K562 (cell line): ENCODE results near the gene COL9A3. TPM values are rescaled to one million over a fixed set of nuclear protein-coding genes. Genes with fewer than 3 reads are reported as not detected.

Source experiments
- ATAC-seq: fragments of 200-7000 bp; cut with Tn5 transposase; 3 replicates; pipeline ENCODE4 v1.9.1; 2020; ENCODE audit warnings: moderate library complexity
- BruUV-seq: library from RNA; stranded (reverse); fragments of 400-500 nt; replicated peaks from 2 replicates; lab custom pipeline; 2021; lab: Mats Ljungman, UMichigan
- CTCF ChIA-PET: fragments of 300-600 bp; formaldehyde crosslinking; extraction: SDS; loops from one replicate; lab custom pipeline; 2021; ENCODE audit warnings: low intra/inter-chr PET ratio; lab: Yijun Ruan, JAX
- POLR2A ChIA-PET: fragments of 300-600, 350-650 bp; sonication (Branson Sonifier 250); formaldehyde crosslinking; extraction: SDS; loops from one replicate; lab custom pipeline; 2021; ENCODE audit warnings: antibody characterized with exemption, inconsistent platforms; lab: Yijun Ruan, JAX
- DNase-seq, 4 experiments: peaks; one replicate each; pipeline versions ENCODE4 v3.0.0 to v3.0.0-alpha.2; 2011 to 2018; ENCODE audit warnings: low spot score in 3 of 4, mixed read lengths in 3 of 4; ENCODE audit errors: extremely low read depth in 1 of 4
- FAIRE-seq: peaks from 2 replicates; lab custom pipeline; 2011; peaks lifted over from hg19 to GRCh38; lab: Jason Lieb, UNC
- H2AFZ ChIP-seq: 2 replicates; pipeline ENCODE4 v1.6.0; 2011; ENCODE audit warnings: low read depth, low read length, control low read depth, inconsistent platforms
- H3K27ac ChIP-seq: fragments of 200-600 bp; 3 replicates; pipeline ENCODE4 v1.8.0; 2011; ENCODE audit warnings: low read depth, mild to moderate bottlenecking, control low read depth, inconsistent platforms, low read length, moderate library complexity, mixed read lengths; ENCODE audit errors: extremely low read depth
- H3K27me3 ChIP-seq, 2 experiments: fragments of 300-600 bp in 1 of 2; 2 replicates in 1 of 2; 3 replicates in 1 of 2; pipeline versions ENCODE4 v1.6.0 to v1.8.0; 2011; ENCODE audit warnings: inconsistent platforms in 2 of 2, low read length in 2 of 2, mild to moderate bottlenecking in 1 of 2, mixed read lengths in 1 of 2, moderate library complexity in 1 of 2; ENCODE audit not compliant: control insufficient read depth in 2 of 2, insufficient read depth in 2 of 2
- H3K36me3 ChIP-seq: fragments of 300-600 bp; 3 replicates; pipeline ENCODE4 v1.8.0; 2011; ENCODE audit warnings: mild to moderate bottlenecking, low read length, inconsistent platforms; ENCODE audit not compliant: control insufficient read depth, insufficient read depth
- H3K4me1 ChIP-seq, 2 experiments: fragments of 200-600 bp in 1 of 2; replicated peaks in 1 of 2; 2 replicates in 1 of 2; 3 replicates in 1 of 2; pipeline versions ENCODE4 v1.5.1 to v1.8.0; 2011; ENCODE audit warnings: inconsistent platforms in 2 of 2, low read length in 2 of 2, mild to moderate bottlenecking in 1 of 2, mixed read lengths in 1 of 2, moderate library complexity in 1 of 2; ENCODE audit not compliant: control insufficient read depth in 2 of 2, insufficient read depth in 2 of 2
- H3K4me2 ChIP-seq: 2 replicates; pipeline ENCODE4 v1.6.1; 2011; ENCODE audit warnings: low read length, control low read depth, inconsistent platforms, mixed read lengths; ENCODE audit not compliant: insufficient read depth
- H3K4me3 ChIP-seq: fragments of 200-600 bp; sonication (generic), shearing (Covaris generic); 2 replicates; pipeline ENCODE4 v1.5.1; 2016; ENCODE audit warnings: control low read depth, inconsistent platforms
- H3K79me2 ChIP-seq: fragments of 200-600 bp; 3 replicates; pipeline ENCODE4 v1.8.0; 2011; ENCODE audit warnings: low read length, inconsistent platforms; ENCODE audit not compliant: control insufficient read depth, insufficient read depth
- H3K9ac ChIP-seq, 2 experiments: 2 replicates each; pipeline versions ENCODE4 v1.6.0 to v1.6.1; 2011; ENCODE audit warnings: low read depth in 2 of 2, low read length in 2 of 2, control low read depth in 1 of 2, inconsistent platforms in 1 of 2, mild to moderate bottlenecking in 1 of 2, mixed read lengths in 1 of 2; ENCODE audit not compliant: insufficient read depth in 1 of 2
- H3K9me1 ChIP-seq: one replicate; pipeline ENCODE4 v1.6.0; 2011; ENCODE audit warnings: inconsistent platforms, mild to moderate bottlenecking, low read length, moderate library complexity; ENCODE audit not compliant: control insufficient read depth, insufficient read depth
- H3K9me3 ChIP-seq: replicated peaks from 2 replicates; pipeline ENCODE4 v1.5.1; 2011; ENCODE audit warnings: low read depth, low read length, inconsistent platforms; ENCODE audit not compliant: control insufficient read depth, insufficient read depth
- H4K20me1 ChIP-seq: replicated peaks from 2 replicates; pipeline ENCODE4 v1.6.1; 2011; ENCODE audit warnings: low read length, inconsistent platforms, mixed read lengths; ENCODE audit not compliant: control insufficient read depth, insufficient read depth
- CBFA2T3 ChIP-seq: fragments of 450-650 bp; IDR thresholded peaks from 2 replicates; pipeline ENCODE4 v1.6.1; 2017
- MAFG ChIP-seq: fragments of 450-650 bp; conservative IDR thresholded peaks from 2 replicates; pipeline ENCODE4 v1.6.1; 2016; ENCODE audit warnings: missing genetic modification characterization, missing compliant biosample characterization
- RFX1 ChIP-seq: fragments of 450-650 bp; IDR thresholded peaks from 2 replicates; pipeline ENCODE4 v1.6.1; 2016; ENCODE audit warnings: mild to moderate bottlenecking, moderate library complexity
- ZNF408 ChIP-seq: fragments of 250-450 bp; sonication (Bioruptor Pico); IDR thresholded peaks from 2 replicates; pipeline ENCODE4 v1.4.0; 2020; ENCODE audit warnings: low read depth, mild to moderate bottlenecking, moderate library complexity
- WGBS: fragments of 100-300 bp; shearing (Covaris generic); methylation state at CpG from one replicate; pipeline ENCODE4 v1.1.6; 2016; ENCODE audit warnings: low coverage, mixed read lengths; ENCODE audit not compliant: insufficient coverage; ENCODE audit errors: missing lambda C conversion rate; 5-methylcytosine and 5-hydroxymethylcytosine counted together
- in situ Hi-C: fragments of 300-500 bp; cut with MboI; formaldehyde crosslinking; loops from 4 replicates; pipeline ENCODE4 v1.15.0; 2018; ENCODE audit warnings: inconsistent platforms, mixed read lengths
- intact Hi-C: fragments of 100-400 bp; cut with micrococcal nuclease; formaldehyde crosslinking; loops from 2 replicates; pipeline ENCODE4 v1.14.2; 2022
- polyA plus RNA-seq, 8 experiments: library from polyadenylated mRNA; depleted of rRNA in 4 of 8; stranded (reverse) in 5 of 8; unstranded in 3 of 8; fragments of >200 nt; fragmentation: Nextera tagmentation in 2 of 8; fragmentation: Illumina TruSeq in 1 of 8; extraction: Ambion mirVana in 2 of 8; extraction: Trizol in 1 of 8; gene quantifications; 2 replicates each; pipeline versions ENCODE4 v1.2.1 to v1.2.3, GENCODE V29; 2011 to 2014; ENCODE audit warnings: inconsistent platforms in 1 of 8, missing spikeins in 1 of 8
- total RNA-seq, 7 experiments: library from RNA; depleted of rRNA in 6 of 7; stranded (reverse); fragments of >200 nt in 6 of 7; fragmentation: Illumina TruSeq in 2 of 7; extraction: Trizol in 2 of 7; gene quantifications; 2 replicates each; pipeline versions ENCODE4 v1.2.1 to v1.2.3, GENCODE V29; 2011 to 2021; ENCODE audit warnings: low replicate concordance in 1 of 7
- TF ChIP-seq, protein P1 (sequence below): fragments of 200-800 bp; sonication (Bioruptor generic); IDR thresholded peaks from 2 replicates; pipeline ENCODE4 v1.6.1; 2016; ENCODE audit warnings: missing genetic modification characterization, missing compliant biosample characterization
- TF ChIP-seq, protein P2 (sequence below), 2 experiments: fragments of 450-650 bp; conservative IDR thresholded peaks; 2 replicates each; pipeline ENCODE4 v1.6.1; 2017; ENCODE audit warnings: mild to moderate bottlenecking in 2 of 2, moderate library complexity in 2 of 2
- TF ChIP-seq, protein P3 (sequence below), 2 experiments: fragments of 450-650 bp; IDR thresholded peaks; 2 replicates each; pipeline ENCODE4 v1.6.1; 2016
- TF ChIP-seq, protein P4 (sequence below): fragments of 450-650 bp; IDR thresholded peaks from 2 replicates; pipeline ENCODE4 v1.6.1; 2017; ENCODE audit warnings: antibody characterized with exemption

COL9A3 gene
- total and polyA plus RNA-seq, 9 of the 15 experiments (the other 6 are each of a cell fraction or from before 2014, with no cell fraction given), result 0.14 to 3.6 (median 0.88) TPM; not detected in 1

DNA sequence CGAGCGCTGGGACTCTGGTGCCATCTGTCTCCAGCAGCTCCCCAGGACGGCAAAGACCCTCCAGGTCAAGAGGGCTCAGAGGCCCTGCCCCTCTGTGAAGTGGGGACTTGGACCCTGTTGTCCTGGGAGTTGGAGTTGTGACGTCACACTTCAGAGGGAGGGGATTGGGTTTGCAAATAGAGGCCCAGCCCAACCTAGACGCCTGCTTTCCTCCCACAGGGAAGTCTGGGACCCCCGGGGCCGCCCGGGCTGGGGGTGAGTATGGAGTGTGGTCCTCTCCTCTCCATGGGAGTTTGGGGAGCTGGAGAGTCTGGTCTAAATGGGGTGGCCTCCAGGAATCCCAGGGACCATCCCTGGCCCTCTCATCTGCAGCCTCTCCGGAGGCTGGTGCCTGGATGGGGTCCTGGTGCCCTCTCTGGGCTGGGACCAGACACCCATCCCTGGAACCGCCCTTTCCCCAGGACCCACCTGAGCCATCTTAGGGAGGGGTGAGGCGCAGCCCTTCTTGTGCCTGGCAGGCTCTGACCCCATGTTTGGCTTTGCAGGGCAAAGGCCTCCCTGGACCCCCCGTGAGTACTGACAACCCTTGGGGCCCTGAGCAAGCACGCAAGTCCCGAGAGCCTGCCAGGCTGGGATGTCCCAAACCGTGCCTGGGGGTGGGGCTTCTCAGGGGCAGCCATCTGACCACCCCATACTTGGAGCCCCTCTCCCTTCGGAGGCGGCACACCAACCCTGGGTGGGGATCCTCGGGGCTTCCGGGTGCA is 4.3 kb downstream of the COL9A3 start (continued):
- TF ChIP-seq, protein P1, sequence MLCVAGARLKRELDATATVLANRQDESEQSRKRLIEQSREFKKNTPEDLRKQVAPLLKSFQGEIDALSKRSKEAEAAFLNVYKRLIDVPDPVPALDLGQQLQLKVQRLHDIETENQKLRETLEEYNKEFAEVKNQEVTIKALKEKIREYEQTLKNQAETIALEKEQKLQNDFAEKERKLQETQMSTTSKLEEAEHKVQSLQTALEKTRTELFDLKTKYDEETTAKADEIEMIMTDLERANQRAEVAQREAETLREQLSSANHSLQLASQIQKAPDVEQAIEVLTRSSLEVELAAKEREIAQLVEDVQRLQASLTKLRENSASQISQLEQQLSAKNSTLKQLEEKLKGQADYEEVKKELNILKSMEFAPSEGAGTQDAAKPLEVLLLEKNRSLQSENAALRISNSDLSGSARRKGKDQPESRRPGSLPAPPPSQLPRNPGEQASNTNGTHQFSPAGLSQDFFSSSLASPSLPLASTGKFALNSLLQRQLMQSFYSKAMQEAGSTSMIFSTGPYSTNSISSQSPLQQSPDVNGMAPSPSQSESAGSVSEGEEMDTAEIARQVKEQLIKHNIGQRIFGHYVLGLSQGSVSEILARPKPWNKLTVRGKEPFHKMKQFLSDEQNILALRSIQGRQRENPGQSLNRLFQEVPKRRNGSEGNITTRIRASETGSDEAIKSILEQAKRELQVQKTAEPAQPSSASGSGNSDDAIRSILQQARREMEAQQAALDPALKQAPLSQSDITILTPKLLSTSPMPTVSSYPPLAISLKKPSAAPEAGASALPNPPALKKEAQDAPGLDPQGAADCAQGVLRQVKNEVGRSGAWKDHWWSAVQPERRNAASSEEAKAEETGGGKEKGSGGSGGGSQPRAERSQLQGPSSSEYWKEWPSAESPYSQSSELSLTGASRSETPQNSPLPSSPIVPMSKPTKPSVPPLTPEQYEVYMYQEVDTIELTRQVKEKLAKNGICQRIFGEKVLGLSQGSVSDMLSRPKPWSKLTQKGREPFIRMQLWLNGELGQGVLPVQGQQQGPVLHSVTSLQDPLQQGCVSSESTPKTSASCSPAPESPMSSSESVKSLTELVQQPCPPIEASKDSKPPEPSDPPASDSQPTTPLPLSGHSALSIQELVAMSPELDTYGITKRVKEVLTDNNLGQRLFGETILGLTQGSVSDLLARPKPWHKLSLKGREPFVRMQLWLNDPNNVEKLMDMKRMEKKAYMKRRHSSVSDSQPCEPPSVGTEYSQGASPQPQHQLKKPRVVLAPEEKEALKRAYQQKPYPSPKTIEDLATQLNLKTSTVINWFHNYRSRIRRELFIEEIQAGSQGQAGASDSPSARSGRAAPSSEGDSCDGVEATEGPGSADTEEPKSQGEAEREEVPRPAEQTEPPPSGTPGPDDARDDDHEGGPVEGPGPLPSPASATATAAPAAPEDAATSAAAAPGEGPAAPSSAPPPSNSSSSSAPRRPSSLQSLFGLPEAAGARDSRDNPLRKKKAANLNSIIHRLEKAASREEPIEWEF (CRISPR knock-in tag), result no peak
- TF ChIP-seq CBFA2T3, result no peak
- no peak for TF ChIP-seq RFX1

DNA sequence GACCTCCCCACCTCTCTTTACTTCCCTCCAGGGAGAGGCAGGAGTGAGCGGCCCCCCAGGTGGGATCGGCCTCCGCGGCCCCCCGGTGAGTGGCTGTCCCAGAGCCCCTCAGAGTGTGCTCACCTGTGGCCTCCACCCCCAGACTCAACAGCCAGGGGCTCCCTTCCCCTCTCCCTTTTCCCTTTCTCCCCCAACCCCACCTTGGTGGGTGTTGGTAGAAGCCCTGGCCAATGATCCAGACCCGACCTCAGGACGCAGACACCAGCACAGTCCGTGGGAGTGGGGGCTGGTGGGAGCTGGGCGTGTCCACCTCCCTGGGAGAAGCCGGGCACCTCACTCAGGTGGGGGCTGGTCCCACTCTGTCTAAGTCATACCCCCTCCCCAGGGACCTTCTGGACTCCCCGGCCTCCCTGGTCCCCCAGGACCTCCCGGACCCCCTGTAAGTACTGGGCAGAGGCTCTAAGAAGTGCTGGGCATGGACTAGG is 4.9 kb downstream of the COL9A3 start:
- POLR2A ChIA-PET, result interaction anchor here (1.0 kb wide), 1 partner anchor 8 kb away, joined by 4 read pairs; no protein-coding TSS in a partner anchor
- Histone ChIP-seq H3K9ac (no peak overlapping the region), H3K4me2 (no peak overlapping the region), H3K9me1 (no peaks in the 10 kb centered on the region), H4K20me1 (peaks cover 9% of the 10 kb centered on the region; the same call in 1 of the 2 replicates), H3K36me3 (no peaks in the 10 kb centered on the region), H3K9me3 (no peaks in the 10 kb centered on the region), H3K27ac (no peak overlapping the region), H3K4me1 (peaks cover 12 to 100% of the 10 kb centered on the region in 2 experiments), H2AFZ (no peak overlapping the region), H3K79me2 (no peaks in the 10 kb centered on the region), H3K27me3 (no peaks in the 10 kb centered on the region; a peak in 2 of 5 replicates), H3K4me3 (no peak overlapping the region)
- intact Hi-C loops, result loop anchor here (1.0 to 10.0 kb wide), 5 partner anchors 25 to 188 kb away; no protein-coding TSS in a partner anchor
- DNase-seq (no peak), FAIRE-seq (no peak), ATAC-seq (no peak)
- CTCF ChIA-PET, result interaction anchor here (2.7 kb wide), 1 partner anchor 187 kb away, joined by 18 read pairs; no protein-coding TSS in a partner anchor
- no TSS peak for BruUV-seq
- in situ Hi-C loops, result loop anchor here (10.0 kb wide), 1 partner anchor 193 kb away; no protein-coding TSS in a partner anchor
- 32% methylated on average over 4 of the region's 12 CpGs for WGBS
- TF ChIP-seq, protein P2, sequence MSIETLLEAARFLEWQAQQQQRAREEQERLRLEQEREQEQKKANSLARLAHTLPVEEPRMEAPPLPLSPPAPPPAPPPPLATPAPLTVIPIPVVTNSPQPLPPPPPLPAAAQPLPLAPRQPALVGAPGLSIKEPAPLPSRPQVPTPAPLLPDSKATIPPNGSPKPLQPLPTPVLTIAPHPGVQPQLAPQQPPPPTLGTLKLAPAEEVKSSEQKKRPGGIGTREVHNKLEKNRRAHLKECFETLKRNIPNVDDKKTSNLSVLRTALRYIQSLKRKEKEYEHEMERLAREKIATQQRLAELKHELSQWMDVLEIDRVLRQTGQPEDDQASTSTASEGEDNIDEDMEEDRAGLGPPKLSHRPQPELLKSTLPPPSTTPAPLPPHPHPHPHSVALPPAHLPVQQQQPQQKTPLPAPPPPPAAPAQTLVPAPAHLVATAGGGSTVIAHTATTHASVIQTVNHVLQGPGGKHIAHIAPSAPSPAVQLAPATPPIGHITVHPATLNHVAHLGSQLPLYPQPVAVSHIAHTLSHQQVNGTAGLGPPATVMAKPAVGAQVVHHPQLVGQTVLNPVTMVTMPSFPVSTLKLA (conservative IDR thresholded peaks at IDR 0.05), result no peak
- TF ChIP-seq ZNF408 (CRISPR knock-in tag) (no peak), MAFG (tag) (no peak)
- TF ChIP-seq, protein P3, sequence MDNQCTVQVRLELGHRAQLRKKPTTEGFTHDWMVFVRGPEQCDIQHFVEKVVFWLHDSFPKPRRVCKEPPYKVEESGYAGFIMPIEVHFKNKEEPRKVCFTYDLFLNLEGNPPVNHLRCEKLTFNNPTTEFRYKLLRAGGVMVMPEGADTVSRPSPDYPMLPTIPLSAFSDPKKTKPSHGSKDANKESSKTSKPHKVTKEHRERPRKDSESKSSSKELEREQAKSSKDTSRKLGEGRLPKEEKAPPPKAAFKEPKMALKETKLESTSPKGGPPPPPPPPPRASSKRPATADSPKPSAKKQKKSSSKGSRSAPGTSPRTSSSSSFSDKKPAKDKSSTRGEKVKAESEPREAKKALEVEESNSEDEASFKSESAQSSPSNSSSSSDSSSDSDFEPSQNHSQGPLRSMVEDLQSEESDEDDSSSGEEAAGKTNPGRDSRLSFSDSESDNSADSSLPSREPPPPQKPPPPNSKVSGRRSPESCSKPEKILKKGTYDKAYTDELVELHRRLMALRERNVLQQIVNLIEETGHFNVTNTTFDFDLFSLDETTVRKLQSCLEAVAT (IDR thresholded peaks at IDR 0.05), result no peak
- TF ChIP-seq, protein P4, sequence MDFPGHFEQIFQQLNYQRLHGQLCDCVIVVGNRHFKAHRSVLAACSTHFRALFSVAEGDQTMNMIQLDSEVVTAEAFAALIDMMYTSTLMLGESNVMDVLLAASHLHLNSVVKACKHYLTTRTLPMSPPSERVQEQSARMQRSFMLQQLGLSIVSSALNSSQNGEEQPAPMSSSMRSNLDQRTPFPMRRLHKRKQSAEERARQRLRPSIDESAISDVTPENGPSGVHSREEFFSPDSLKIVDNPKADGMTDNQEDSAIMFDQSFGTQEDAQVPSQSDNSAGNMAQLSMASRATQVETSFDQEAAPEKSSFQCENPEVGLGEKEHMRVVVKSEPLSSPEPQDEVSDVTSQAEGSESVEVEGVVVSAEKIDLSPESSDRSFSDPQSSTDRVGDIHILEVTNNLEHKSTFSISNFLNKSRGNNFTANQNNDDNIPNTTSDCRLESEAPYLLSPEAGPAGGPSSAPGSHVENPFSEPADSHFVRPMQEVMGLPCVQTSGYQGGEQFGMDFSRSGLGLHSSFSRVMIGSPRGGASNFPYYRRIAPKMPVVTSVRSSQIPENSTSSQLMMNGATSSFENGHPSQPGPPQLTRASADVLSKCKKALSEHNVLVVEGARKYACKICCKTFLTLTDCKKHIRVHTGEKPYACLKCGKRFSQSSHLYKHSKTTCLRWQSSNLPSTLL, result no peak
